Activated naive CD4-positive, alpha-beta T cell treated with anti-CD3 and anti-CD28 coated beads, Interleukin-2, amount 10 ng/mL, durations not matched to agents 7 days and 5 days (primary cell): ENCODE results near the gene SLC13A3.

Experiments
- CTCF ChIA-PET: fragments of 350-600 bp; sonication (Branson Sonifier 250); formaldehyde crosslinking; loops from one replicate; lab custom pipeline; 2021; ENCODE audit warnings: antibody characterized with exemption; lab: Charles Lee
- DNase-seq: peaks from one replicate; pipeline ENCODE4 v3.0.0-alpha.2; 2020
- H3K27ac Mint-ChIP-seq: one replicate; pipeline ENCODE4 v1.8.0; 2021; ENCODE audit warnings: mild to moderate bottlenecking, moderate library complexity, mixed read lengths
- H3K27me3 Mint-ChIP-seq: one replicate; pipeline ENCODE4 v1.8.0; 2021; ENCODE audit warnings: mild to moderate bottlenecking, mixed read lengths
- H3K36me3 Mint-ChIP-seq: one replicate; pipeline ENCODE4 v1.8.0; 2021; ENCODE audit warnings: mixed read lengths
- H3K4me1 Mint-ChIP-seq: one replicate; pipeline ENCODE4 v1.8.0; 2021; ENCODE audit warnings: mixed read lengths
- H3K4me3 Mint-ChIP-seq: one replicate; pipeline ENCODE4 v1.8.0; 2021; ENCODE audit warnings: mild to moderate bottlenecking, moderate library complexity, mixed read lengths
- H3K9me3 Mint-ChIP-seq: one replicate; pipeline ENCODE4 v1.8.0; 2021; ENCODE audit warnings: mixed read lengths

The SLC13A3 gene

DNA sequence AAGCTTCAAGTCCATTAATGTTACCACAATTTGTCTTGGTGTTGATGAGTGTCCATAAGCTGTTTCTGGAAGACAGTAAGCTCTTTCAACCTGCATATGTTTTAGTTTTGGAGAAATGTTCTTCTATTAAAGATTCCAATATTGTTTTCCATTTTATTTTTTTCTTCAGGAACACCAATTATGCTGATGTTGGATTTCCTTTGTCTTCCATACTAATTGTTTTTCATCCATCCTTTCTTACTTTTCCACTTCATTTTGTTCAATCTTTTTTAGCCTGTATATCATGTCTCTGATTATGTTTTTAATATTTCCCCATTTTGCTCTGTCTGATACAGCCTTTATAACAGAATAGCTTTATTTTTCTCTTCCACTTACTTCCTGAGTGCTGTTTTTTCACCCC lies 21.9 kb downstream of the SLC13A3 start:
- CTCF ChIA-PET, result no interaction called here
- Mint-ChIP-seq H3K27me3 (peaks cover 47% of the 10 kb centered on the region), H3K4me3 (no peak overlapping the region), H3K4me1 (peaks cover 2% of the 10 kb centered on the region), H3K9me3 (peaks cover under 1% of the 10 kb centered on the region), H3K36me3 (no peaks in the 10 kb centered on the region), H3K27ac (no peak overlapping the region)
- no peak for DNase-seq

DNA sequence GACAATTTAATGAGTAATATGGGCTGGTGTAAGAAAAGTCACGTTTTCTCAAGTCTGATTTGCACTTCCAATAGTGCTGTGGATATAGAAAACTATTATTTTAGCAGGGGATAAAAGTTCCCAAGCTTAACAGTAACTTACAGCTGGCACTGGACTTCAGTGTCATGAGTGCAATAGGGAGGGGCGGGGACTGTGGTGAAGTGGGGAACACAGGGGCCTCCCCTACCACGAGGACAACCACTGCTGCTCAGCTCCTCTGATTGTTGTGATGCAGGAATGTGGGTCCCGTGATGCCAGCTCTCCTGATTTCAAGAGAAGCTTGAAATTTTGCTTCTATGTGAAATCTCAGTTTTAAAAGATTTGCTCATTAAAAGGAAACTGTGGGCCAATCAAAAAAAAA lies 24.0 kb downstream of the SLC13A3 start:
- Mint-ChIP-seq H3K4me3 (no peak overlapping the region), H3K4me1 (peaks cover 2% of the 10 kb centered on the region), H3K9me3 (peaks cover 6% of the 10 kb centered on the region), H3K27ac (no peak overlapping the region), H3K27me3 (peaks cover 54% of the 10 kb centered on the region), H3K36me3 (no peaks in the 10 kb centered on the region)
- DNase-seq, result no peak
- CTCF ChIA-PET, result no interaction called here

DNA sequence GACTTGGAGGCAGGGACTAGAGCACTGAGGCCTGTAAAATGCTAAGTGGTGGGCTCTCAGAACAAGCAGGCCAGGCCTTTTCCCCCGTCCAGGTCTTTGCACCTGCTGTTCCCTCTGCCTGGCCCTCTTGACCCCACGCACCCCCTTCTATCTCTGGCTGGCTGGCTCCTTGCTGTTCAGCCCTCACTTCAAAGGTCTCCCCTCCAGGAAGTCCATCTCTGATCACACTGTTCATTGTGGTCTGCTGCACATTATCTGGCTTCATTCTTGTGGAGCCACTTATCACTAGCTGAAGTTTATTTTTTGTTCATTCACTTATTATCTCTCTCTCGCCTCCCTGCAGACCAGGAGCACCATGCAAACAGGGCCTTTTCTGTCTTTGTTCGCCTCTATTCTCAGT lies 24.5 kb downstream of the SLC13A3 start:
- Mint-ChIP-seq H3K4me3 (no peak overlapping the region), H3K4me1 (peaks cover 2% of the 10 kb centered on the region), H3K27ac (no peak overlapping the region), H3K27me3 (peaks cover 49% of the 10 kb centered on the region), H3K9me3 (peaks cover 6% of the 10 kb centered on the region), H3K36me3 (no peaks in the 10 kb centered on the region)
- DNase-seq, result no peak
- CTCF ChIA-PET, result no interaction called here

DNA sequence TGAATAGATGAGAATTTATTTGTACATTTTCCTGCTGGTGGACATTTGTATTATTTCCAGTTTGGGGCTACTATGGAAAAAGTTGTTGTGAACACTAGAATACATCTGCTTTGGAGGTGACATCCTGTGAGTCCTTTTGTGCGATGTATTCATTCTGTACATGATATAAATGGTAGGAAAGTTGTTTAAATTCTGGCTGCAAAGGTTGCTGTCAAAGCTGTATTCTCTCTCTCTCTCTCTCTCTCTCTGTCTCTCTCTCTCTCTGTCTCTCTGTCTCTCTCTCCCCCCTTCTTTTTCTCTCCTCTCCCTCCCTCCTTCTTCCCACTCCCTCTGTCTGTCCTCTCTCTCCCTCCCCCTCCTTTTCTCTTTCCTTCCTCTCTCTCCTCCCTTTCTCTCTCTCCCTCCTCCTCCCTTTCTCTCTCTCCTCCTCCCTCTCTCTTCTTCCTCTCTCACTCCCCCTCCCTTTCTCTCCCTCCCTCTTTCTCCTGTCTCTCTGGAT lies 25.3 kb downstream of the SLC13A3 start:
- H3K27ac Mint-ChIP-seq, result no peak overlapping the region
- no peaks in the 10 kb centered on the region for H3K4me1 Mint-ChIP-seq
- CTCF ChIA-PET, result no interaction called here
- no peak for DNase-seq
- no peak overlapping the region for H3K4me3 Mint-ChIP-seq
- H3K9me3 Mint-ChIP-seq, result peaks cover 6% of the 10 kb centered on the region
- no peaks in the 10 kb centered on the region for H3K36me3 Mint-ChIP-seq
- peaks cover 47% of the 10 kb centered on the region for H3K27me3 Mint-ChIP-seq

DNA sequence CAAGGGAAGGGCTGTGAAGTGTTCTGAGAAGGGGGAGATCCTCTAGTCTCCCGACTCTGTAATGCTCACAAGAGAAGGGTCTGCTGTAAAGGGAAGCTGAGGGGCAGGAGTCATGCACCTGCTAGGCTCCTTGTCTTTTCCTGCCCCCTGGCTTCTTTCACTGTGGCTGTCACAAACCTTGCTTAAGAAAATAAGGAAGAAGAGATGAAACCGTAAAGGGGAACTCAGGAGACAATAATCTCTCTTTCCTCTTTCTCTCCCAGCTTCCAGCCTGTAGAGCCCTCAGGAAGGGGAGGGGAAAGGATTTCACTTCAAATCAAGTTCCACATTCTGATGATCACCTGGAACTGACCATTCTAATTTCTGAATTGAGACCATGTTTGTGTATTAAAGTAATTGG lies 26.3 kb downstream of the SLC13A3 start:
- H3K4me1 Mint-ChIP-seq, result no peaks in the 10 kb centered on the region
- H3K9me3 Mint-ChIP-seq, result peaks cover 6% of the 10 kb centered on the region
- CTCF ChIA-PET, result no interaction called here
- H3K4me3 Mint-ChIP-seq, result no peak overlapping the region
- peaks cover 42% of the 10 kb centered on the region for H3K27me3 Mint-ChIP-seq
- no peak overlapping the region for H3K27ac Mint-ChIP-seq
- no peaks in the 10 kb centered on the region for H3K36me3 Mint-ChIP-seq
- no peak for DNase-seq

DNA sequence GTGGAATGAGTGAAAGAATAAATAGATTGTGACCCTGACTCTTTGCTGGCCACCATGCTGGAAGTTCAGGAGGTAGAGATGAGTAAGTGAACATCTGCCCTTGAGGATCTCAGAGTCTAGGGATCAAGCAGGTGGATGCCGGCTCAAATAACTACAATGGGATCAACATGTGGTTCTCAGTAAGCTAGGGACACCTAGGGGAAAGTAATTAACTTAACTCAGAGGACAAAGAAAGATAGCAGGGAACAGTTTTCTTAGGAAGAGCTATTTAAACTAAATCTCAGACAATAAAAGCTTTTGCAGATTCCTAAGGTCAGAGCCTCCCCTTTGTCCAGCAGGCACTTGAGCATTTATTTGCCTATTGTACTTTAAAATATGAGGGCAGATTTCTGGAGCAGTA lies 29.1 kb downstream of the SLC13A3 start:
- CTCF ChIA-PET, result interaction anchor here (1.1 kb wide), 1 partner anchor 101 kb away, joined by 3 read pairs; no protein-coding TSS in a partner anchor
- no peak for DNase-seq
- Mint-ChIP-seq H3K4me3 (no peak overlapping the region), H3K4me1 (no peaks in the 10 kb centered on the region), H3K36me3 (no peaks in the 10 kb centered on the region), H3K27me3 (peaks cover 38% of the 10 kb centered on the region), H3K27ac (no peak overlapping the region), H3K9me3 (peaks cover 6% of the 10 kb centered on the region)

DNA sequence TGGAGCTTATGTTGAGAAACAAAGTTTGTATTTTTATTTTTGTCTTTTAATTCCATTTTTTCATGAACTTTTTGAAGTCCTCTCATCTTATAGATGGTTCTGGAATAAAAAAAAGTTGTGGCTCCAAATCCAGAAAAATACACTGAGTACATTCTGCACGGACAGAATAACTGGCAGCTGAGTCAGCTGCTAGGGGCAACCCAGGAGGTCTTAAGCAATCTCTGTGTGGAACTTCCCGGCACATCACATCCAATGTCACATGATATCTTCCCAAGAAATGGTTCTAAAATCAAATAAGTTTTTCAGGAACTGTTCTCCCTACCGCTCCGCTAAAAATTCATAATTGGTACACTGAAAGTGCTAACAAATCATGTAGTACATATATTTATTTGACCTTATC lies 29.8 kb downstream of the SLC13A3 start:
- no peak for DNase-seq
- no peaks in the 10 kb centered on the region for H3K4me1 Mint-ChIP-seq
- H3K9me3 Mint-ChIP-seq, result peaks cover 6% of the 10 kb centered on the region
- H3K36me3 Mint-ChIP-seq, result no peaks in the 10 kb centered on the region
- H3K27me3 Mint-ChIP-seq, result peaks cover 33% of the 10 kb centered on the region
- H3K4me3 Mint-ChIP-seq, result no peak overlapping the region
- CTCF ChIA-PET, result no interaction called here
- no peak overlapping the region for H3K27ac Mint-ChIP-seq

DNA sequence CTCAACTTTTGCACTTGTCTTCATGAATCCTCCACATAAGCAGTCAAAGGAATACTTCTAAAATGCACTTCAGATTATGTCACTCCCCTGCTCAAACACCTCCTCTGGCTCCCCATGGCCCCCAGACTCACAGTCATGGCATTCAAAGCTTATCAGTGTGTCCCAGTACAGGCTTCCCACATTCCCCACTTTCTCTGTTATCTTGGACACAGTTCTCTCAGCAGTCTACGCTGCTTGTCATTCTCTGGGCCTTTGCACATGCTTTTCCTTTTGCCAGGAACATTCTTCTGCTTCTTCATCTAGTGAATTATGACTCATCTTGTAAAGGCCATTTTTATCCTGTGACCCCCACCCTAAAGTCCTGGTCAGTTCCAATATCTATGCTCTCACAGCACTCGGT lies 31.8 kb downstream of the SLC13A3 start:
- Mint-ChIP-seq H3K9me3 (peaks cover 6% of the 10 kb centered on the region), H3K27me3 (peaks cover 25% of the 10 kb centered on the region), H3K27ac (no peak overlapping the region), H3K4me3 (no peak overlapping the region), H3K36me3 (no peaks in the 10 kb centered on the region), H3K4me1 (no peaks in the 10 kb centered on the region)
- DNase-seq, result no peak
- CTCF ChIA-PET, result no interaction called here

DNA sequence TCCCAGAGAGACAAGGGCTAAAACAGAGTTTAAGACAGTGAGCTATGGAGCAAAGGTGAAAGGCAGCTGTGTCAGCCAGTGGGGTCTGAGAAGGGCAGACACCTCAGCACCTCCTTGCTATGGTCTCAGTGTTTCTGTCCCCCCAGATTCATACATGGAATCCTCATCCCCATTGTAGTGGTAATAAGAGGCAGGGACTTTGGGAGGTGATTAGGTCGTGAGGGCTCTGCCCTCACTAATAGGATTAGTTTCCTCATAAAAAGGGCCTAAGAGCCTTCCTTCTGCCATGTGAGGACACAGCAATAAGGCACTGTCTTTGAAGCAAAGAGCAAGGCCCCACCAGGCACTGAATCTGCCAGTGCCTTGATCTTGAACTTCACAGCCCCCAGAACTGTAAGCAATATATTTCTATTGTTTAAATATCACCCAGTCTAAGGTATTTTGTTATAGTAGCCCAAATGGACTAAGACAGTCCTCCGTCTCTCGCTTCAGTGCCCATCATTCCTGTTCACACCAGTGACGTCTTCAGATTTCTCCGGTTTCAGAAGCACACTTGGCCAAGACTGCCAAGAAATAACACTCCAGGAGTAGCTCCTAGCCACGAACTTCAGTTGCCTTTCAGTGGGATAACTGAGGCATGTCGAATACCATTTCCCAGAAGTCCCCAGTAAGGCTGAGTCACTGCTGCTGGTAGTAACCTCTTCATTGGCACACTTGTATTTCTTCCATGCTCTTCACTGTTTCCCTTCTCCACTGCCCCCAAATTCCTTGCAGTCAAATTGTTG lies 32.8 kb downstream of the SLC13A3 start:
- no peaks in the 10 kb centered on the region for H3K36me3 Mint-ChIP-seq
- CTCF ChIA-PET, result no interaction called here

DNA sequence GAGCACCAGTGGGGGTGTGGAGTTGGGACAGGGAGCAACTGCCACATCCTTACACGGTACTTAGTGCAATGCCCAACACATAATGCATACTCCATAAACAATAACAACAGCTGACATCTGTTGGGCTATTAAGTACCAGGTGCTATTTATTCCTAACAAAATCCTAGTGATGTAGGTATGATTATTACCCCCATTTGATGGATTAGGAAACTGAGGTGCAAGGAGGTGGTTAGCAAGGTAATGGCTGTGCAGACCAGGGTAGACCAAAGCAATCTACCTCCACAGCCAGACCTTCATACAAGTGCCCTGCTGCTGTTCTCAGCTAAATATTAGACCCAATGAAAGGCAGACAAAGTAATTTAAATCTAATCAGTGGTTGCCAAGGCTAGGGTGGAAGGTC lies 36.8 kb downstream of the SLC13A3 start:
- no peaks in the 10 kb centered on the region for H3K9me3 Mint-ChIP-seq
- no peaks in the 10 kb centered on the region for H3K36me3 Mint-ChIP-seq
- CTCF ChIA-PET, result no interaction called here
- peaks cover 26% of the 10 kb centered on the region for H3K27me3 Mint-ChIP-seq
- no peak for DNase-seq
- no peak overlapping the region for H3K4me3 Mint-ChIP-seq
- no peaks in the 10 kb centered on the region for H3K4me1 Mint-ChIP-seq
- no peak overlapping the region for H3K27ac Mint-ChIP-seq

More for the DNA sequence above, 32.8 kb downstream of the SLC13A3 start:
- no peaks in the 10 kb centered on the region for H3K9me3 Mint-ChIP-seq
- H3K27ac Mint-ChIP-seq, result no peak overlapping the region
- no peak overlapping the region for H3K4me3 Mint-ChIP-seq
- peaks cover 25% of the 10 kb centered on the region for H3K27me3 Mint-ChIP-seq
- H3K4me1 Mint-ChIP-seq, result no peaks in the 10 kb centered on the region
- no peak for DNase-seq

DNA sequence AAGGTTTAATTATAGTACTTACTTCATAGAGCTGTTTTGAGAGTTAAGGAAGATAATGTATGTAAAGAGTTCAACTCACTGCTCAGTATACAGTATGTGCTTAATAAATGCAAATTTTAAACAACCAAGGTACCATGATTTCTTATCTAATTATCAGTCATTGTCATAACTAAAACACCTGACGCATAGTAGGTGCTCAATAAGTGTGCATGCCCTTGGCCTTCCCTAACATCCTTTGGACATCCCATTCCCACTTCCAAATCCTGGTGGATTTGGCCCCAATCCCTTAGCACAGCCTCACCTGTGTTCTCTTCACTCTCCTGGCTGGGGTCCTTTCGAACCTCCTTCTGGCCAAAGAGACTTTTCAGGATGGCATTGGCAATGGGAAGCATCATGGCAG lies 41.1 kb downstream of the SLC13A3 start:
- H3K36me3 Mint-ChIP-seq, result no peaks in the 10 kb centered on the region
- H3K9me3 Mint-ChIP-seq, result no peaks in the 10 kb centered on the region
- H3K27me3 Mint-ChIP-seq, result peaks cover 16% of the 10 kb centered on the region
- no peak overlapping the region for H3K27ac Mint-ChIP-seq
- no peak for DNase-seq
- CTCF ChIA-PET, result no interaction called here
- H3K4me3 Mint-ChIP-seq, result no peak overlapping the region
- no peaks in the 10 kb centered on the region for H3K4me1 Mint-ChIP-seq

DNA sequence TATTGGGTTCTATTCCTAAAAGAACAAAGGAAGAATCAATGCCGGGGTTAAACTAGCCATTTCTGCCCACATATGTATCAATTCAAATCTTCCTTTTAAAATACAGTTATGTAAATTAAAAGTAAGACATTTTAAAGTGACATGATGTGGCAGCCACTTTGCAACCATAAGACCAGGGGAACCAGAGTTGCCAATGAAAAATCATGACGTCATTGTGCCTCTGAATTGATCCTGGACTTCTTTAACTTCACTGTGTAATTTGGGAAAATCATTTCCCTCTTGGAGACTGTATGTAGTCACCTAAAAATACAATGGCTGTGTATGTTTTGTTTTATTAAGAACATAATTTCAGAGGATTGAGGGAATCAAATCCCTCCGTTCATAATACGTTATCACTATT lies 42.2 kb downstream of the SLC13A3 start:
- no peak for DNase-seq
- no peak overlapping the region for H3K4me3 Mint-ChIP-seq
- H3K36me3 Mint-ChIP-seq, result no peaks in the 10 kb centered on the region
- peaks cover 13% of the 10 kb centered on the region for H3K27me3 Mint-ChIP-seq
- CTCF ChIA-PET, result no interaction called here
- no peaks in the 10 kb centered on the region for H3K4me1 Mint-ChIP-seq
- H3K27ac Mint-ChIP-seq, result no peak overlapping the region
- no peaks in the 10 kb centered on the region for H3K9me3 Mint-ChIP-seq

DNA sequence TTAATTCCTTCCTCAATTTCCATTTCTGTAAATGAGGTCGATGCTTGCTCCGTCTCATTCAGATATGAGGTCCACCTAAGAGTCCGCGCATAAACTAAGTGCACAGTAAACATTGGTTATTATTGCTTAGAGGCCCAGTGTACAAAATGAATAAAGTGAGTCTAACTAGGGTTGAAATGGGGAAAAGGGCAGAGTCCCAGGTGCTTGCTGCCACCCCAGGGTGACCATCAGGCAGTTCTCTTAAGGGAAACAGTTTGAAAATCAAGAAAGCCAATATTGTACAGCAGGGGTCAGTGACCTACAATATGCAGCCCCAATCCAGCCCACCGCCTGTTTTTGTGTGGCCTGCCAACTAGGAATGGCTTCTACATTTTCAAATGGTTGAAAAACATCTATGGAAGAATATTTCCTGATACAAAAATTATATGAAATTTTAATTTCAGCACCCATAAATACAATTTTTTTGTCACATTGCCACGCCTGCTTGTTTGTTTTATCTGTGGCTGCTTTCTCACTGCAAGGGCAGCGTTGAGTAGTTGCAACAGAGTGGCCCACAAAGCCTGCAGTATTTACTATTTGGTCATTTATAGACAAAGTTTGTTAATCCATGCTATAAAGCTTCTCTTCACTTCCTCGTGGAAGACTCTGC lies 43.3 kb downstream of the SLC13A3 start:
- H3K4me1 Mint-ChIP-seq, result no peaks in the 10 kb centered on the region
- no peak overlapping the region for H3K27ac Mint-ChIP-seq
- H3K9me3 Mint-ChIP-seq, result no peaks in the 10 kb centered on the region
- H3K4me3 Mint-ChIP-seq, result no peak overlapping the region
- peaks cover 7% of the 10 kb centered on the region for H3K27me3 Mint-ChIP-seq
- CTCF ChIA-PET, result no interaction called here
- DNase-seq, result no peak
- no peaks in the 10 kb centered on the region for H3K36me3 Mint-ChIP-seq

DNA sequence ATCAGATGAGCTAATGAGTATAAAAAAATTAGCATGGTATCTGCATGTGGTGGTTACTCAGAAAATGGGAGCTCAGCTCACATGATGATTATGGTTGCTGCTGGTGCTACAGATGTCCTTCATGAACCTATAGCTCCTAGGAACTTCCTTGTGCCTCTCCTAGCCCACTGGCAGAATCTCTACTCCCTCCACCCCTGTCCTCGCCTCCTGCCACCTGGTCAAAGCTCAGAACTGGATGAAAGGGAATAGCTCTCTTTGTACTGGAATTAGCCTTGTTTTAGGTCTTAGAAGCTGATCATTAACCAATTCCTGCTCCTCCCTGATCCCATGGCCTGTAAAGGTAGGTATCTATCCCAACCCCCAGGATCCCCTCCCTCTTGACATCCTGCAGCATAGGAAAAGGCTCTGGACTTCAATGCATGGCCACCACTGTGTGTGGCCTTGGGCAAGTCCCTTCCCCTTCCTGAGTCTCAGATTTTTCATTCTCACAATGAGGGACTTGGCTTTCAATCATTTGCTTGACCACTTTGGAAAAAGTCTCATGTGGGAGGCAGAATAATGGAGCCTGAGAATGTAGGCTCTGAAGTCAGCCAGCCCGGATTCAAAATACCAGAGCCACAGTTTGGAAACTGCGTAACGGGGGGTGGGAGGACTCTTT lies 43.9 kb downstream of the SLC13A3 start:
- H3K9me3 Mint-ChIP-seq, result no peaks in the 10 kb centered on the region
- H3K27me3 Mint-ChIP-seq, result peaks cover 7% of the 10 kb centered on the region
- H3K27ac Mint-ChIP-seq, result no peak overlapping the region
- no peaks in the 10 kb centered on the region for H3K36me3 Mint-ChIP-seq
- no peak for DNase-seq
- H3K4me1 Mint-ChIP-seq, result no peaks in the 10 kb centered on the region
- H3K4me3 Mint-ChIP-seq, result no peak overlapping the region
- CTCF ChIA-PET, result no interaction called here
